ENCODE data around the gene SUPT6H.

SUPT6H gene

DNA sequence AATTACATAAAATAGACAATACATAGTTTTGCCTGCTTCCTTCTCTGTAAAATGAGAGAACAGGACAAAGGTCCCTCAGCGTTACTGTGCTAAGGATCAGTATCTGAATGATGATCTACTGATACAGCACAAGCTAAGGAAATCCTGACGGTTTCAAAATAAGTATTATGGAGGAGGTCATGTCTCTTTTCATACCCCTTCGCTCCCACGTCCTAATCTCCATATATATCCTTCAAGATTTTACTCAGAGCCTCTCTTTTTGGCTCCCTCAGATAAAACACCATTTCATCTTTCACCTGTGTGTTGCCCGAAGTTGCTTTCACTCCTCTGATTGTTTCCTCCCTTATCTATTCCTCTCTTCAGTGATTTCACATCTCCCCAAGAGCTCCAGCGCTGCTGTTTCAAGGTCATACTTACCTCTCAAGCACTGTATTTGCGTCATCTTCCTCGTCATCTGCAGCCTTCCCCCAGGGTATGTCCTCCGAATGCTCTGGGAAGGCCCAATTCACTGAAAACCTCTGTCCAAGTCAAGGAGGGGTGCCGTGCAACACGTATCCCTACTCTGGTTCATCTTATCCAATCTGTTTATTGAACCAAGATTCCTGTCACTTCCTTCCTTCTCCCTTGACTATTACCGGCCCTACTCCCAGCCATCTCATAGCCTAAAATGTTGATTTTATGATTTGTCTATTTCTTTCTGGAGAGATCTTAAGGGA, 15.8 kb upstream of the SUPT6H start:
- no peaks in the 10 kb centered on the region for H3K9me3 ChIP-seq (ENCODE audit: low read length)
- H4K20me1 ChIP-seq (ENCODE audit: insufficient read depth, low read length), result no peaks in the 10 kb centered on the region
- peak overlapping the region; percentile 66 for H3K9ac ChIP-seq (ENCODE audit: low read length)
- peaks cover 37% of the 10 kb centered on the region for H3K36me3 ChIP-seq (ENCODE audit: insufficient read depth, low read length)
- TF ChIP-seq EZH2 (IDR thresholded peaks at IDR 0.05; ENCODE audit: borderline replicate concordance, low read length), result no peak
- TF ChIP-seq, protein P1, sequence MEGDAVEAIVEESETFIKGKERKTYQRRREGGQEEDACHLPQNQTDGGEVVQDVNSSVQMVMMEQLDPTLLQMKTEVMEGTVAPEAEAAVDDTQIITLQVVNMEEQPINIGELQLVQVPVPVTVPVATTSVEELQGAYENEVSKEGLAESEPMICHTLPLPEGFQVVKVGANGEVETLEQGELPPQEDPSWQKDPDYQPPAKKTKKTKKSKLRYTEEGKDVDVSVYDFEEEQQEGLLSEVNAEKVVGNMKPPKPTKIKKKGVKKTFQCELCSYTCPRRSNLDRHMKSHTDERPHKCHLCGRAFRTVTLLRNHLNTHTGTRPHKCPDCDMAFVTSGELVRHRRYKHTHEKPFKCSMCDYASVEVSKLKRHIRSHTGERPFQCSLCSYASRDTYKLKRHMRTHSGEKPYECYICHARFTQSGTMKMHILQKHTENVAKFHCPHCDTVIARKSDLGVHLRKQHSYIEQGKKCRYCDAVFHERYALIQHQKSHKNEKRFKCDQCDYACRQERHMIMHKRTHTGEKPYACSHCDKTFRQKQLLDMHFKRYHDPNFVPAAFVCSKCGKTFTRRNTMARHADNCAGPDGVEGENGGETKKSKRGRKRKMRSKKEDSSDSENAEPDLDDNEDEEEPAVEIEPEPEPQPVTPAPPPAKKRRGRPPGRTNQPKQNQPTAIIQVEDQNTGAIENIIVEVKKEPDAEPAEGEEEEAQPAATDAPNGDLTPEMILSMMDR (IDR thresholded peaks at IDR 0.05; ENCODE audit: low read length), result no peak
- H3K9me2 ChIP-seq (ENCODE audit: low read depth, low read length), result no peaks in the 10 kb centered on the region
- peak overlapping the region; percentile 80 for H3K27ac ChIP-seq (ENCODE audit: low read depth, low read length, poor library complexity, severe bottlenecking)
- no peak overlapping the region for H2AFZ ChIP-seq (ENCODE audit: low read length)
- peak overlapping the region; percentile 64 for H3K4me2 ChIP-seq (ENCODE audit: low read length)
- H3K4me3 ChIP-seq (ENCODE audit: low read depth, low read length, poor library complexity, severe bottlenecking), result peak overlapping the region; percentile 91
- H3K27me3 ChIP-seq (ENCODE audit: insufficient read depth, low read length), result no peaks in the 10 kb centered on the region
- H3K79me2 ChIP-seq (ENCODE audit: insufficient read depth, low read length), result peaks cover 13% of the 10 kb centered on the region
- H3K4me1 ChIP-seq (ENCODE audit: insufficient read depth, low read length, severe bottlenecking), result peaks cover 27% of the 10 kb centered on the region
- no peaks in the 10 kb centered on the region for H3F3A ChIP-seq (ENCODE audit: insufficient read depth, low read length)

DNA sequence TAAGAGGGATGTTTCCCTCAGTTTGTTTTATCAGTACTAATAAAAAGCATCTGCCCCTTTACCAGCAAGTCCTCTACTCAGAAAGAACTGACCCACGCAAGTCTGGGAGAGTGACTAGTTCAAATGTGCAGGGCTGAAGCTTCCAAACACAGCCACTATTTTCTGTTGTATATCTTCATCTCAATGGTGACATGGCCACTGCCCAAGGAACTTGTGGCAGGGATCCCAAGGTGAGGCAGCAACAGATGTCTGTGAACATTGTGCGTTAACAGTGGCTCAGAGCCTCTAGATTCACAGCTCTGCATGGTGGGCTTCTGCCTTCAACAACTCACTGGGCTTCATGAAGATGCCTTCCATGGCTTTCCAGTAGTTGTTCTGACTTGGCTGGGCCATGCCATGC, 13.3 kb upstream of the SUPT6H start:
- no peaks in the 10 kb centered on the region for H3K9me2 ChIP-seq (ENCODE audit: low read depth, low read length)
- no peak overlapping the region for H2AFZ ChIP-seq (ENCODE audit: low read length)
- H4K20me1 ChIP-seq (ENCODE audit: insufficient read depth, low read length), result no peaks in the 10 kb centered on the region
- no peak overlapping the region for H3K9ac ChIP-seq (ENCODE audit: low read length)
- TF ChIP-seq, protein P1 (IDR thresholded peaks at IDR 0.05; ENCODE audit: low read length), result no peak
- no peak for TF ChIP-seq EZH2 (IDR thresholded peaks at IDR 0.05; ENCODE audit: borderline replicate concordance, low read length)
- no peak overlapping the region for H3K4me2 ChIP-seq (ENCODE audit: low read length)
- H3K4me1 ChIP-seq (ENCODE audit: insufficient read depth, low read length, severe bottlenecking), result peaks cover 22% of the 10 kb centered on the region
- peaks cover 28% of the 10 kb centered on the region; the same call in 1 of the 2 replicates for H3K36me3 ChIP-seq (ENCODE audit: insufficient read depth, low read length)
- H3K27me3 ChIP-seq (ENCODE audit: insufficient read depth, low read length), result no peaks in the 10 kb centered on the region
- H3K27ac ChIP-seq (ENCODE audit: low read depth, low read length, poor library complexity, severe bottlenecking), result no peak overlapping the region
- H3K9me3 ChIP-seq (ENCODE audit: low read length), result no peaks in the 10 kb centered on the region
- H3F3A ChIP-seq (ENCODE audit: insufficient read depth, low read length), result no peaks in the 10 kb centered on the region
- peaks cover 9% of the 10 kb centered on the region for H3K79me2 ChIP-seq (ENCODE audit: insufficient read depth, low read length)
- H3K4me3 ChIP-seq (ENCODE audit: low read depth, low read length, poor library complexity, severe bottlenecking), result no peak overlapping the region

DNA sequence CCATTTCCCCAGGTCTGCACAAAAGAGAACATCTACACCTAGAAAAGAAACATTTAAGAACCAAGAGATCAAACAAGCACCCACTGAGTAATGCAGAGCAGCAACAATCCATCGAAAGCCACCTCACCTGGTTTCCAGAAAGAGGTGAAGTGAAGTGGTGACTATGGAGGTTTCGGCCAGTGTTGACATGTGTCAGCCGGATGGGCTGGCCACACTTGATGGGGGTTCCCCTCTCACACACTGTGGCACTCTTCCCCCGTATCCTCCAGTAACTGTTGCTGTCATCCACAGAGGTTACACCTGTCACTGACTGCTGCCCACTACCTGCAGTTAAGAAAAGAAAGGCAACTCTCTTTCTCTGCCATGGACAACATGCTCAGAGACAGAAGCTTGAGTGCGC, 6.8 kb upstream of the SUPT6H start:
- Histone ChIP-seq H3K36me3 (ENCODE audit: insufficient read depth, low read length) (peaks cover 48% of the 10 kb centered on the region), H3K27ac (ENCODE audit: low read depth, low read length, poor library complexity, severe bottlenecking) (no peak overlapping the region), H3K79me2 (ENCODE audit: insufficient read depth, low read length) (peaks cover 2% of the 10 kb centered on the region), H2AFZ (ENCODE audit: low read length) (no peak overlapping the region), H3K4me1 (ENCODE audit: insufficient read depth, low read length, severe bottlenecking) (no peaks in the 10 kb centered on the region), H3K9ac (ENCODE audit: low read length) (no peak overlapping the region), H3K9me2 (ENCODE audit: low read depth, low read length) (no peaks in the 10 kb centered on the region), H3K4me3 (ENCODE audit: low read depth, low read length, poor library complexity, severe bottlenecking) (no peak overlapping the region), H3K4me2 (ENCODE audit: low read length) (no peak overlapping the region), H3K27me3 (ENCODE audit: insufficient read depth, low read length) (no peaks in the 10 kb centered on the region), H3F3A (ENCODE audit: insufficient read depth, low read length) (no peaks in the 10 kb centered on the region), H3K9me3 (ENCODE audit: low read length) (no peaks in the 10 kb centered on the region), H4K20me1 (ENCODE audit: insufficient read depth, low read length) (no peaks in the 10 kb centered on the region)
- TF ChIP-seq EZH2 (IDR thresholded peaks at IDR 0.05; ENCODE audit: borderline replicate concordance, low read length), result no peak
- TF ChIP-seq, protein P1 (IDR thresholded peaks at IDR 0.05; ENCODE audit: low read length), result no peak

Data from OCI-LY1 (cell line).